ENCODE measurements around the gene ASXL3. TPM values are rescaled to one million over a fixed set of nuclear protein-coding genes. Genes with fewer than 3 reads are reported as not detected.

ASXL3 gene
- total RNA-seq, 2 donors from 2014 or later = 0.71 to 1.1 TPM

- Mint-ChIP-seq H3K4me3 (no peak overlapping the region), H3K27ac (no peak overlapping the region), H3K36me3 (ENCODE audit: low read depth) (no peaks in the 10 kb centered on the region), H3K9me3 (no peaks in the 10 kb centered on the region), H3K27me3 (ENCODE audit: insufficient read depth) (no peaks in the 10 kb centered on the region), H3K4me1 (no peaks in the 10 kb centered on the region)
- H3K27ac ChIP-seq (ENCODE audit: low read depth, low read length) = no peak overlapping the region
- H3K9me3 ChIP-seq (ENCODE audit: control insufficient read depth, low read length) = no peaks in the 10 kb centered on the region
- 89 to 95% methylated on average over 4 of the region's 4 CpGs for WGBS, 2 experiments (ENCODE audit: insufficient coverage in 1 of 2, insufficient read length in 1 of 2)
- no peak for TF ChIP-seq CTCF (conservative IDR thresholded peaks at IDR 0.05)
- H3K27me3 ChIP-seq (ENCODE audit: control insufficient read depth, insufficient read depth, low read length, poor library complexity, severe bottlenecking) = no peaks in the 10 kb centered on the region
- H3K36me3 ChIP-seq (ENCODE audit: control insufficient read depth, insufficient read depth, low read length) = no peaks in the 10 kb centered on the region
- no peak for DNase-seq
- H3K4me3 ChIP-seq (ENCODE audit: low read length) = no peak overlapping the region
- H3K9ac ChIP-seq (ENCODE audit: extremely low read depth, low read length, poor library complexity, severe bottlenecking) = no peak overlapping the region
- no peaks in the 10 kb centered on the region for H3K4me1 ChIP-seq (ENCODE audit: control insufficient read depth, insufficient read depth, low read length)
These were observed 134.7 kb downstream of the ASXL3 start for GRCh38 chr18:33712719-33713118.

GRCh38 chr18:33716061-33716683 is 138.2 kb downstream of the ASXL3 start:
- Histone ChIP-seq H3K9ac (ENCODE audit: extremely low read depth, low read length, poor library complexity, severe bottlenecking) (no peak overlapping the region), H3K4me3 (ENCODE audit: low read length) (no peak overlapping the region), H3K36me3 (ENCODE audit: control insufficient read depth, insufficient read depth, low read length) (no peaks in the 10 kb centered on the region), H3K9me3 (ENCODE audit: control insufficient read depth, low read length) (no peaks in the 10 kb centered on the region), H3K27me3 (ENCODE audit: control insufficient read depth, insufficient read depth, low read length, poor library complexity, severe bottlenecking) (no peaks in the 10 kb centered on the region), H3K27ac (ENCODE audit: low read depth, low read length) (peak overlapping the region; percentile 35), H3K4me1 (ENCODE audit: control insufficient read depth, insufficient read depth, low read length) (no peaks in the 10 kb centered on the region)
- no peaks in the 10 kb centered on the region for H3K9me3 Mint-ChIP-seq
- no peak overlapping the region for H3K27ac Mint-ChIP-seq
- 91 to 100% methylated on average over 1 to 4 of the region's 4 CpGs for WGBS, 2 experiments (ENCODE audit: insufficient coverage in 1 of 2, insufficient read length in 1 of 2)
- H3K4me1 Mint-ChIP-seq = no peaks in the 10 kb centered on the region
- no peak for DNase-seq
- H3K27me3 Mint-ChIP-seq (ENCODE audit: insufficient read depth) = no peaks in the 10 kb centered on the region
- no peaks in the 10 kb centered on the region for H3K36me3 Mint-ChIP-seq (ENCODE audit: low read depth)
- no peak overlapping the region for H3K4me3 Mint-ChIP-seq
- TF ChIP-seq CTCF (conservative IDR thresholded peaks at IDR 0.05) = no peak

- no peaks in the 10 kb centered on the region for H3K4me1 ChIP-seq (ENCODE audit: control insufficient read depth, insufficient read depth, low read length)
- no peaks in the 10 kb centered on the region for H3K27me3 ChIP-seq (ENCODE audit: control insufficient read depth, insufficient read depth, low read length, poor library complexity, severe bottlenecking)
- no peaks in the 10 kb centered on the region for H3K27me3 Mint-ChIP-seq (ENCODE audit: insufficient read depth)
- H3K9ac ChIP-seq (ENCODE audit: extremely low read depth, low read length, poor library complexity, severe bottlenecking) = no peak overlapping the region
- H3K27ac ChIP-seq (ENCODE audit: low read depth, low read length) = no peak overlapping the region
- no peak for DNase-seq
- H3K9me3 Mint-ChIP-seq = no peaks in the 10 kb centered on the region
- no peaks in the 10 kb centered on the region for H3K4me1 Mint-ChIP-seq
- H3K9me3 ChIP-seq (ENCODE audit: control insufficient read depth, low read length) = no peaks in the 10 kb centered on the region
- no peak overlapping the region for H3K4me3 Mint-ChIP-seq
- no peaks in the 10 kb centered on the region for H3K36me3 Mint-ChIP-seq (ENCODE audit: low read depth)
- no peak for TF ChIP-seq CTCF (conservative IDR thresholded peaks at IDR 0.05)
- H3K36me3 ChIP-seq (ENCODE audit: control insufficient read depth, insufficient read depth, low read length) = no peaks in the 10 kb centered on the region
- H3K27ac Mint-ChIP-seq = no peak overlapping the region
- WGBS, 2 experiments (ENCODE audit: insufficient coverage in 1 of 2, insufficient read length in 1 of 2) = 92% methylated on average over 2 of the region's 2 CpGs; no CpG with 5 or more reads in 1 of the 2 experiments
- no peak overlapping the region for H3K4me3 ChIP-seq (ENCODE audit: low read length)
These were observed 139.3 kb downstream of the ASXL3 start for GRCh38 chr18:33717339-33717738.
